ENCODE results near the gene KRT79.
A peak's percentile ranks its signal among the peaks of the same experiment; 100 is the strongest.
"Not testable (repeated sequence)": the region's sequence is repeated elsewhere in the genome, so short reads cannot be mapped to it uniquely, and the experiment has no call there.

The KRT79 gene

DNA sequence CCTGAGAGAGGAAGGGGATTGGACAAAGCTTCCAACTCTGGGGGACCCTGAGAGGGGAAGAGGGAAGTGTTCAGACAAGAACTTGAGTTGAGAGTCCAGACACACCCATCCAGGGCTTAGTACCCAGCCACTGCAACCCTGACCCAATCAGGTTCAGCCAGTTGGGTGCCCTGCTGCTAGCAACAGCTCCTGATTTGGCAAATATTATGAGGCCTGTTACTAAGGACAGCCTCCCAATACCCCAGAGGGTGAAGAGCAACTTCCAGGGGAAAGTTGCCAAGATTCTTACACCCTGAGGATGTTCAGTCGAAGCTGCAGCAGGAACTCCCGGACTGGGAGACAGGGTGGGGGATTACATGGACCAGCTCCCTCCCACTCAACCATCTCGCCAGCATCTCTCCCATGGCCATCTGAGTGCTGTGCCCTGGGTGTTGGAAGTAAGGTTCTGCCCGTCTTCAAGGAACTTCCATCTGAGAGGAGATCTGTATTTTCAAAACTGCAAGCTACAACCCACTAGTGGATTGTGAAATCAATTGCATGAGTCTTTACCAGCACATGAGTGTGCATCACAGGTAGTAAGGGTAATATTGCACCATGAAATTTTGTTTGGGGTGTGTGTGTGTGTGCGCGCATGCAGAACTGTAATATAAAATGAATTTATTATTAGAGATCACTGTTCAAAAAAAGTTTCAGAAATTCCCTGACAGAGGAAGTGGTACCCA is 26.2 kb upstream of the KRT79 start:
- TF ChIP-seq, protein P1, sequence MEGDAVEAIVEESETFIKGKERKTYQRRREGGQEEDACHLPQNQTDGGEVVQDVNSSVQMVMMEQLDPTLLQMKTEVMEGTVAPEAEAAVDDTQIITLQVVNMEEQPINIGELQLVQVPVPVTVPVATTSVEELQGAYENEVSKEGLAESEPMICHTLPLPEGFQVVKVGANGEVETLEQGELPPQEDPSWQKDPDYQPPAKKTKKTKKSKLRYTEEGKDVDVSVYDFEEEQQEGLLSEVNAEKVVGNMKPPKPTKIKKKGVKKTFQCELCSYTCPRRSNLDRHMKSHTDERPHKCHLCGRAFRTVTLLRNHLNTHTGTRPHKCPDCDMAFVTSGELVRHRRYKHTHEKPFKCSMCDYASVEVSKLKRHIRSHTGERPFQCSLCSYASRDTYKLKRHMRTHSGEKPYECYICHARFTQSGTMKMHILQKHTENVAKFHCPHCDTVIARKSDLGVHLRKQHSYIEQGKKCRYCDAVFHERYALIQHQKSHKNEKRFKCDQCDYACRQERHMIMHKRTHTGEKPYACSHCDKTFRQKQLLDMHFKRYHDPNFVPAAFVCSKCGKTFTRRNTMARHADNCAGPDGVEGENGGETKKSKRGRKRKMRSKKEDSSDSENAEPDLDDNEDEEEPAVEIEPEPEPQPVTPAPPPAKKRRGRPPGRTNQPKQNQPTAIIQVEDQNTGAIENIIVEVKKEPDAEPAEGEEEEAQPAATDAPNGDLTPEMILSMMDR (conservative IDR thresholded peaks at IDR 0.05; ENCODE audit: low read depth), result no peak
- peak; percentile 93 for DNase-seq (ENCODE audit: low spot score)
- peak overlapping the region; percentile 93 for H3K27ac ChIP-seq
- CTCF ChIA-PET, result interaction anchor here (0.6 to 0.8 kb wide), 4 partner anchors 20 to 652 kb away, joined by 3 read pairs; no protein-coding TSS in a partner anchor
- POLR2A ChIA-PET (ENCODE audit: low non-redundant PET), result no interaction called here

DNA sequence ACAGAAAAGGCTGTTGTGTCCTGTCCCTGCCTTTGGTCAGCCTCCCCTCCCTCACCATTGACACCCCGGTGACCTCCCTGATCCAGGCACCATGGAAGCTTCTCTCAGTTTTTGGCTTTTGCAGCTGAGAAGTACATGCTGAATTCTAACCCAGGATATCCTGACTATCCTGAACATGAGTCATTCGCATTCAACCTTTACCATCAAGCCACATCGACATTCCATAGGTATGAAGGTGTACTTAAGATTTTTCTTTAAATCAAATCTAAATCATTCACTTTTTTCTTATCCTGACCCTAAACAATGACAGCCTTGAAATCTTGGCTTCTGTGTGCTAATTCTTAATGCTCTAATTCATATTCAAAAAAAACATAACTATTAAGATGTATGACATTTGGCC is 23.4 kb upstream of the KRT79 start:
- CTCF ChIA-PET, result no interaction called here
- peak overlapping the region; percentile 24; the same call in 1 of the 2 replicates for H3K27ac ChIP-seq
- POLR2A ChIA-PET (ENCODE audit: low non-redundant PET), result no interaction called here
- peak; percentile 83 for DNase-seq (ENCODE audit: low spot score)
- TF ChIP-seq, protein P1 (conservative IDR thresholded peaks at IDR 0.05; ENCODE audit: low read depth), result no peak

DNA sequence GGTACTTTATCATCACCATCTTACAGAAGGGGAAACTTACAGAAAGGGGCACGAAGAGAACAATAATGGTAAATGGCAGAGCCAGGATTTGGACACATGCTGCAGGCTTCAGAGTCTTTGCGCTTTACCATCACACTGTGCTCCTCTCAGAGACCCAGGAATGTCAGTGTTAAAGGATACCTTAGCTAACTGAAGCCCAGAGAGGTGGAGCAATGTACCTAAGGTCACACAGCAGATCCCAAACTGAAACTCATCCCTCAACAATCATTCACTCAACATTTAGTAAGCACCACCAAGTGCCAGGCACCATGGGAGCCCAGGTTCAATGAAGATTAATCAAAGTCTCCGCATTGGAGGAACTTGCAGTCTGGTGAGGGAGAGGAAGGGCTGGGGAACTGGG is 22.7 kb upstream of the KRT79 start:
- no peak overlapping the region for H3K27ac ChIP-seq
- no peak for DNase-seq (ENCODE audit: low spot score)
- ChIA-PET CTCF (no interaction called here), POLR2A (ENCODE audit: low non-redundant PET) (no interaction called here)
- TF ChIP-seq, protein P1 (conservative IDR thresholded peaks at IDR 0.05; ENCODE audit: low read depth), result no peak

DNA sequence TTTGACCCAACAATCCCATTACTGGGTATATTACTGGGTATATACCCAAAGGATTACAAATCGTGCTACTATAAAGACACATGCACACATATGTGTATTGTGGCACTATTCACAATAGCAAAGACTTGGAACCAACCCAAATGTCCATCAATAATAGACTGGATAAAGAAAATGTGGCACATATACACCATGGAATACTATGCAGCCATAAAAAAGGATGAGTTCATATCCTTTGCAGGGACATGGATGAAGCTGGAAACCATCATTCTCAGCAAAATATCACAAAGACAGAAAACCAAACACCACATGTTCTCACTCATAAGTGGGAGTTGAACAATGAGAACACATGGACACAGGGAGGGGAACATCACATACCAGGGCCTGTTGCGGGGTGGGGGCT is 22.0 kb upstream of the KRT79 start:
- H3K27ac ChIP-seq; POLR2A ChIA-PET (ENCODE audit: low non-redundant PET); DNase-seq (ENCODE audit: low spot score); CTCF ChIA-PET: not testable (repeated sequence)

DNA sequence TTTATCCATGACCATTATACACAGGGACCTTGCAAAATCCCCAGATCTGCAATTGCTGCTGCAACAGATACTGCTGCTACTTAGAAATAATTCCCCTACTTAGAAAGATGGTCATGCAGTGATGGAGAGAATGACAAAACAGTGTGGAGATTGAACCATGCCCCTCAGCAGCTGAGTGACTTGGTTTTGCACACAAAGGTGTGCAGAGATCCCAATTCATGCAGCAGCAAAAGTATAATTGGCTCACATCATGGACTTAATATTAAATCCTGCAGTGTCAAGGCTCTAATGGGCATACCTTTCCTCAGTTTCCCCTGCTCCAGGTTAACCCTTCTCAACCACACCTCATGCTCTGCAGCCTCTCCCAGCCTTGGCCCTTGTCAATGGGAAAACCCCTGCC is 17.7 kb upstream of the KRT79 start:
- no peak for DNase-seq (ENCODE audit: low spot score)
- ChIA-PET POLR2A (ENCODE audit: low non-redundant PET) (no interaction called here), CTCF (no interaction called here)
- TF ChIP-seq, protein P1 (conservative IDR thresholded peaks at IDR 0.05; ENCODE audit: low read depth), result no peak
- no peak overlapping the region for H3K27ac ChIP-seq

DNA sequence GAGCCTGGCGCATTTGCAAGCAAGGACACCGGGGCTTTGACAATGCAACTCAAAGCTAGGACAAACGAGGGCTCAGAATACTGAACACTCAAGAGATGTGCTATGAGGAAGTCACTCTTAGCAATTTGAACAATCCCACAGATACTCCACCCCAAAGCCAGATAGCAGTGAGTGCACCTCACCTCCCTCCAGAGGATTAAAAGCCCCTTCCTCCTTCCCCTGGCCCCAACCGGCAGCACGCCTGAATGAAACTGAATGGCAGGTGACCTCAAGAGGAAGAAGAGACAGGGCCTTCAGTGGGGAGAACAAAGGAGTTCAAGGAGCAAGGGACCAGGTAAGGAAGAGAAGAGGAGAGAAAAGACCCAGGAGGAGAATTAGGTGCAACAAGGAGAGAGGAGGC is 16.6 kb upstream of the KRT79 start:
- ChIA-PET POLR2A (ENCODE audit: low non-redundant PET) (no interaction called here), CTCF (interaction anchor here (0.7 kb wide), 1 partner anchor 18 kb away, joined by 3 read pairs; no protein-coding TSS in a partner anchor)
- TF ChIP-seq, protein P1 (conservative IDR thresholded peaks at IDR 0.05; ENCODE audit: low read depth), result no peak

DNA sequence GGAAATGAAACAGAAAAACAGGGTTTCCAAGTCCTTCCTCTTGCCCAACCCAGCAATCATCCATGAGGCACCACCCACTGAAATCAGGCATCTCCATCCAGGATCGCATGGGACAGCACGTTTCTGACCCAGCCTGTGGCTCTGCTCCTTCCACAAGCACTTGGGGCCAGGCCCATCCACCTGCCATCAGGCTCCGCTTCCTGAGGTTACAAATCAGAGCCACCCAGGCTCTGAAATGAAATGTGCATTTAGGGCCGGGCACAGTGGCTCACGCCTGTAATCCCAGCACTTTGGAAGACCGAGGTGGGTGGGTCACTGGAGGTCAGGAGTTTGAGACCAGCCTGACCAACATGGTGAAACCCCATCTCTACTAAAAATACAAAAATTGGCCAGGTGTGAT is 15.4 kb upstream of the KRT79 start:
- DNase-seq (ENCODE audit: low spot score), result no peak
- H3K27ac ChIP-seq, result no peak overlapping the region
- ChIA-PET POLR2A (ENCODE audit: low non-redundant PET) (no interaction called here), CTCF (no interaction called here)
- TF ChIP-seq, protein P1 (conservative IDR thresholded peaks at IDR 0.05; ENCODE audit: low read depth), result no peak

More for the DNA sequence above, 16.6 kb upstream of the KRT79 start:
- no peak for DNase-seq (ENCODE audit: low spot score)
- no peak overlapping the region for H3K27ac ChIP-seq
